Omental fat pad (tissue), 4 donors: ENCODE measurements around the gene INPP5D. TPM values are rescaled to one million over a fixed set of nuclear protein-coding genes. Genes with fewer than 3 reads are reported as not detected.
"Not testable (repeated sequence)": the region's sequence is repeated elsewhere in the genome, so short reads cannot be mapped to it uniquely, and the experiment has no call there.

Source experiments
- ATAC-seq: fragments of 150-250 bp; one replicate; pipeline ENCODE4 v1.9.1; 2016; ENCODE audit warnings: mild to moderate bottlenecking, moderate library complexity; ENCODE audit not compliant: low FRiP score
- DNase-seq: peaks from one replicate; pipeline ENCODE4 v3.0.0-alpha.2; 2019; ENCODE audit warnings: low spot score
- total RNA-seq, 4 donors: library from RNA; depleted of rRNA; stranded (reverse); fragments of >200 nt; gene quantifications; one replicate each; pipeline ENCODE4 v1.1.0, GENCODE V29; 2016
- TF ChIP-seq, protein P1 (sequence below), 3 donors: fragments of 450-650 bp; IDR thresholded peaks; one replicate each; pipeline ENCODE4 v1.5.1; 2016 to 2017; ENCODE audit warnings: antibody characterized with exemption in 3 of 3, mild to moderate bottlenecking in 3 of 3, moderate library complexity in 2 of 3

INPP5D gene
- total RNA-seq, 4 donors from 2014 or later = 17.9 to 55.8 (median 27.6) TPM

DNA sequence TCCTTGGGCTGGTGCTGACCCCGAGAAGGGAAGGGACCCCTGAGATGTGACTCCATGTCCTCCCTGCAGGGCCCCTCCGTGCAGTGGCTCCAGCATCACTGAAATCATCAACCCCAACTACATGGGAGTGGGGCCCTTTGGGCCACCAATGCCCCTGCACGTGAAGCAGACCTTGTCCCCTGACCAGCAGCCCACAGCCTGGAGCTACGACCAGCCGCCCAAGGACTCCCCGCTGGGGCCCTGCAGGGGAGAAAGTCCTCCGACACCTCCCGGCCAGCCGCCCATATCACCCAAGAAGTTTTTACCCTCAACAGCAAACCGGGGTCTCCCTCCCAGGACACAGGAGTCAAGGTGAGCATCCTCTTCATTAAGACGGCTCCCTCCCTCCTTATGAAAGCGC lies 137.9 kb downstream of the INPP5D start:
- TF ChIP-seq, protein P1, sequence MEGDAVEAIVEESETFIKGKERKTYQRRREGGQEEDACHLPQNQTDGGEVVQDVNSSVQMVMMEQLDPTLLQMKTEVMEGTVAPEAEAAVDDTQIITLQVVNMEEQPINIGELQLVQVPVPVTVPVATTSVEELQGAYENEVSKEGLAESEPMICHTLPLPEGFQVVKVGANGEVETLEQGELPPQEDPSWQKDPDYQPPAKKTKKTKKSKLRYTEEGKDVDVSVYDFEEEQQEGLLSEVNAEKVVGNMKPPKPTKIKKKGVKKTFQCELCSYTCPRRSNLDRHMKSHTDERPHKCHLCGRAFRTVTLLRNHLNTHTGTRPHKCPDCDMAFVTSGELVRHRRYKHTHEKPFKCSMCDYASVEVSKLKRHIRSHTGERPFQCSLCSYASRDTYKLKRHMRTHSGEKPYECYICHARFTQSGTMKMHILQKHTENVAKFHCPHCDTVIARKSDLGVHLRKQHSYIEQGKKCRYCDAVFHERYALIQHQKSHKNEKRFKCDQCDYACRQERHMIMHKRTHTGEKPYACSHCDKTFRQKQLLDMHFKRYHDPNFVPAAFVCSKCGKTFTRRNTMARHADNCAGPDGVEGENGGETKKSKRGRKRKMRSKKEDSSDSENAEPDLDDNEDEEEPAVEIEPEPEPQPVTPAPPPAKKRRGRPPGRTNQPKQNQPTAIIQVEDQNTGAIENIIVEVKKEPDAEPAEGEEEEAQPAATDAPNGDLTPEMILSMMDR (IDR thresholded peaks at IDR 0.05) = no peak
- ATAC-seq = no peak
- no peak for DNase-seq

DNA sequence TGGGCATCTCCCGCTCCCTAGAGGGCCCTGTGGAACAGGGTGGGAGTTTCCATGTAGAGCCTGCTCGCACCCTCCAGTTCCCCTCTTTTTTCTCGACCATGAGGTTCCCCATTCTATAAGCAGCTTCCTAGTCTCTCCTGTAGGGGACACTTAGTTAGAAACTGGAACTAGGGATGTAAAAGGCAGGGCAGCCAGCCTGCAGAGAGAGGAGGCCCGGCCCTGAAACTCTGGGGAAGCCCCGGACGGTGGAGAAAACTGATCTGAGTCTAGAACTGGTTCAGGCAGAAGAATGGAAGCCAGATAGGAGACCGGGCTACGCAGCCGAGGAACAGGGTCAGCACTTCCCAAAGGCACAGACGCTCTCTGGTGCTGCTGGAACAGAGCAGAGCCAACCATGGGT lies 139.7 kb downstream of the INPP5D start:
- DNase-seq (no peak), ATAC-seq (no peak)
- TF ChIP-seq, protein P1 (IDR thresholded peaks at IDR 0.05) = no peak

DNA sequence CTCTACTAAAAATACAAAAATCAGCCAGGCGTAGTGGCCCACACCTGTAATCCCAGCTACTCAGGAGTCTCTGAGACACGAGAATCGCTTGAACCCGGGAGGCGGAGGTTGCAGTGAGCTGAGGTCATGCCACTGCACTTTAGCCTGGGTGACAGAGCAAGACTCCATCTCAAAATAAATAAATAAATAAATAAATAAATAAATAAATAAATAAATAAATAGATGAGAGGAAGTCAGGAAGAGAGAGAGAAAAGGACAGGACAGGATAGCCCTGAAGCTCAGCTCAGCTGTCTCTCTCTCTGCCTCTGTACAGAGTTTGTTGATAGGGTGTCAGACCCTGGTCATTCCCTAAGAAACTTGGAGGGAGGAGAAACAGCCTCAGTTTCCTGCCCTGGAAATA lies 140.6 kb downstream of the INPP5D start:
- not testable (repeated sequence) for ATAC-seq, DNase-seq

DNA sequence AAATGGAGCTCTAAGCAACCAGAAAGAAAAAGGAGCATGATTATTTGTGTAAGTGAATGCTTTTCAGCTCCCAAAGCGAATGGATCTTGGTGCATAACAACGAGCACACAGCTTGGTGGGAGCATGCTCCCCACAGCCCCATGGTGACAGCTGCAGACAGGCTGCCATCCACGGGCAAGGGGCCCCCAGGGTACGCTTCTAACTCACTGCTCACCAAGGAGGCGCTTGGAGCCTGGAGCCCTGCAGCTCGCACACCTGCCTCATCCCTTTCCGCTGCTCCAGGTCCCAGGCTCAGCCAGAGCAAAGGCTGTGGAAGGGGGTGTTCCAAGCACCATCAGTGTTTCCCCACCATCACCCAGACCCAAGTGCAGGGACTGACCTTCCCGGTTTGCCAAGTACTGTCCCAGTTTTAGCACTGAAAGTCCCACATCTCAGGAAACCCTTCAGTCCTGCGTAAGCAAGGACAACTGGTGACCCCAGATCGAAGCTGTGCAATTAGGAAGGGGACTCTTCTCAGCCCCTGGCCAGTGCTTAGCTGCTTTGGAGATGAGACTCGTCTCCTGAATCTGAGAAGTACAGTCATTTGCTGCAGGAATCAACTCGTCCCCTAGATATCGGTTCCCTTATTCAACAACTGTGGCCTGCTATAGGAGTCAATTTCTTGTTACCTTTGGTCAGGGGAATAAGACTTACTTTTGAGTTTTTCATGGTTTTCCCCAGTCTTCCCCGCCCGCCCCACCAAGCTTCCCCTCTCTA lies 141.3 kb downstream of the INPP5D start:
- TF ChIP-seq, protein P1 (IDR thresholded peaks at IDR 0.05) = no peak
- ATAC-seq = no peak
- no peak for DNase-seq

DNA sequence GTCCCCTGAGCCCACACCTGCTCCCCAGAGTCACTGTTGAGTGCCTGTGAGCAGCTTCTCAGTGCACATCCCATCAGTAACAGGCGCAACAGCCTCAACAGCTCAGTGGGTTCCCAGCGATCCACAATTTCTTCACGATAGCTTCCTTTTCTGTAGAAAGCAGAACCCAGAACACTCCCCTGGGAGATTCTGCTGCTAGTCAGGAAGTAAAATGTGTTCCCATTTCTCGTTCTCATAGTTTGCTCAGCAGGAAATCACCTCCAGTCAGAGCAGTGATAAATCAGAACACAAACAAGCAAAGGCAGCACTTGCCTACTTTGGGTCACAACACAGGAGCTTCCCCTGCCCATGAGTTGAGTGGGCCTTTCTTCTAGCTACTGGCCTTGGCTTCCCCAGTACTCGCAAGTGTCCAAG lies 142.4 kb downstream of the INPP5D start:
- no peak for DNase-seq
- ATAC-seq = no peak
- TF ChIP-seq, protein P1 (IDR thresholded peaks at IDR 0.05) = no peak

DNA sequence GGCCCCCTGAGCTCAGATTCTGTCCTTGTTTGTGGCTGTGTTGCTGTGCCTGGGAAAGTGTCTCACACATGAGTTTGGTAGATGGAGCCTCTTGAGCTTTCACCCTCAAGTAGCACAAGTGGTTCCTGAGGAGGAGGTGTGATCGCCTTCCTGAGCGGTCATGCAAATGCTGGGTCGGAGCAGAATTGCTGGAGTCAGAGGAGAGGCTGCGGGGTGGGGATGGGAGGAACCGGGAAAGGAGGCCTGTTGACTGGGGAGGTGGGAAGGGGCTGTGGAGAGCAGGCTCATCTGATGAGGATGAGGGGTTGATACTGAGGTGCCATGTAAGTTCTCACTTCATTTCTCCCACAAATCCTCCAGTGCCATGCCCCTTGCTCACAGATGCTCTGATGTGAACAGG lies 142.9 kb downstream of the INPP5D start:
- DNase-seq (no peak), ATAC-seq (no peak)
- TF ChIP-seq, protein P1 (IDR thresholded peaks at IDR 0.05) = no peak

DNA sequence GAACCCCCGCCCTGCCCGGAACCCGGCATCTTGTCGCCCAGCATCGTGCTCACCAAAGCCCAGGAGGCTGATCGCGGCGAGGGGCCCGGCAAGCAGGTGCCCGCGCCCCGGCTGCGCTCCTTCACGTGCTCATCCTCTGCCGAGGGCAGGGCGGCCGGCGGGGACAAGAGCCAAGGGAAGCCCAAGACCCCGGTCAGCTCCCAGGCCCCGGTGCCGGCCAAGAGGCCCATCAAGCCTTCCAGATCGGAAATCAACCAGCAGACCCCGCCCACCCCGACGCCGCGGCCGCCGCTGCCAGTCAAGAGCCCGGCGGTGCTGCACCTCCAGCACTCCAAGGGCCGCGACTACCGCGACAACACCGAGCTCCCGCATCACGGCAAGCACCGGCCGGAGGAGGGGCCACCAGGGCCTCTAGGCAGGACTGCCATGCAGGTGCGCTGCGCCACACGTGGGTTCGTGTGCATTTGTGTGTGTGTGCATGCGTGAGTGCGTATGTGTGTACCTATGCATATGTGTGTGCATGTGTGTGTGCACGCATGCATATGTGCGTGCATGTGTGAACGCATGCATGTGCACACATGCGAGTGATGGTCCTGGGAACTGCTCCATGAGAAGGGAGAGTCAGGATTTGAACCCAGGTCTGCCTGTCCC lies 144.3 kb downstream of the INPP5D start:
- DNase-seq (no peak), ATAC-seq (no peak)
- TF ChIP-seq, protein P1 (IDR thresholded peaks at IDR 0.05) = no peak
